BJ (cell line): ENCODE measurements around the gene AK9. TPM values are rescaled to one million over a fixed set of nuclear protein-coding genes. Genes with fewer than 3 reads are reported as not detected.

Experiments used
- CTCF ChIA-PET: fragments of 350-600 bp; formaldehyde crosslinking; extraction: SDS; loops from one replicate; lab custom pipeline; 2021; ENCODE audit warnings: antibody characterized with exemption, inconsistent platforms; lab: Yijun Ruan, JAX
- POLR2A ChIA-PET: fragments of 300-600 bp; sonication (Branson Sonifier 250); formaldehyde crosslinking; extraction: SDS; loops from one replicate; lab custom pipeline; 2021; ENCODE audit warnings: antibody characterized with exemption; lab: Charles Lee
- DNase-seq: peaks from one replicate; pipeline ENCODE4 v3.0.0-alpha.2; 2011; ENCODE audit warnings: low read depth
- H3K27me3 ChIP-seq: 2 replicates; pipeline ENCODE4 v1.6.0; 2011; ENCODE audit warnings: low read length; ENCODE audit not compliant: control insufficient read depth, insufficient read depth
- H3K36me3 ChIP-seq: 2 replicates; pipeline ENCODE4 v1.5.1; 2011; ENCODE audit warnings: low read length; ENCODE audit not compliant: control insufficient read depth, insufficient read depth
- H3K4me3 ChIP-seq: 2 replicates; pipeline ENCODE4 v1.5.1; 2011; ENCODE audit warnings: low read depth, mild to moderate bottlenecking, control low read depth, low read length
- polyA plus RNA-seq: library from polyadenylated mRNA; depleted of rRNA; stranded (reverse); fragments of >200 nt; gene quantifications from 2 replicates; pipeline ENCODE4 v1.2.3, GENCODE V29; 2011
- TF ChIP-seq, protein P1 (sequence below): IDR thresholded peaks from 2 replicates; pipeline ENCODE4 v1.5.1; 2011; ENCODE audit warnings: low read depth, mild to moderate bottlenecking, control low read depth, inconsistent platforms, low read length, moderate library complexity; ENCODE audit not compliant: insufficient read depth

AK9 gene
- polyA plus RNA-seq, 1 experiment = 1.3 TPM

DNA sequence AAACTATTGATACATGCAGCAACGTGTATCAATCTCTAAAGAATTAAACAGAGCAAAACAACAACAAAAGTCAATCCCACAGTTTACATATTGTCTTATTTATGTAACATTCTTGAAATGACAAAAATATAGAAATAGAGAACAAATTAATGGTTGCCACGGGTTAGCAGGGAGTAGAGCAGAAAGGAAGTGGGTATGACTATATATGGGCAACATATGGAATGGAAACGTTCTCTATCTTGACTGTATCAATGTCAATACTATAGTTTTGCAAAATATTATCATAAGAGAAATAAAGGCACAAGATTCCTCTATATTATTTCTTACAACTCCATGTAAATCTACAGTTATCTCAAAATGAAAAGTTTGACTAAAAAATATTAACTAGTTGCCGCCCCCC, 12.8 kb downstream of the AK9 start:
- ChIA-PET CTCF (no interaction called here), POLR2A (no interaction called here)
- H3K4me3 ChIP-seq = no peak overlapping the region
- H3K27me3 ChIP-seq = no peaks in the 10 kb centered on the region
- DNase-seq = no peak
- TF ChIP-seq, protein P1, sequence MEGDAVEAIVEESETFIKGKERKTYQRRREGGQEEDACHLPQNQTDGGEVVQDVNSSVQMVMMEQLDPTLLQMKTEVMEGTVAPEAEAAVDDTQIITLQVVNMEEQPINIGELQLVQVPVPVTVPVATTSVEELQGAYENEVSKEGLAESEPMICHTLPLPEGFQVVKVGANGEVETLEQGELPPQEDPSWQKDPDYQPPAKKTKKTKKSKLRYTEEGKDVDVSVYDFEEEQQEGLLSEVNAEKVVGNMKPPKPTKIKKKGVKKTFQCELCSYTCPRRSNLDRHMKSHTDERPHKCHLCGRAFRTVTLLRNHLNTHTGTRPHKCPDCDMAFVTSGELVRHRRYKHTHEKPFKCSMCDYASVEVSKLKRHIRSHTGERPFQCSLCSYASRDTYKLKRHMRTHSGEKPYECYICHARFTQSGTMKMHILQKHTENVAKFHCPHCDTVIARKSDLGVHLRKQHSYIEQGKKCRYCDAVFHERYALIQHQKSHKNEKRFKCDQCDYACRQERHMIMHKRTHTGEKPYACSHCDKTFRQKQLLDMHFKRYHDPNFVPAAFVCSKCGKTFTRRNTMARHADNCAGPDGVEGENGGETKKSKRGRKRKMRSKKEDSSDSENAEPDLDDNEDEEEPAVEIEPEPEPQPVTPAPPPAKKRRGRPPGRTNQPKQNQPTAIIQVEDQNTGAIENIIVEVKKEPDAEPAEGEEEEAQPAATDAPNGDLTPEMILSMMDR = no peak
- no peaks in the 10 kb centered on the region for H3K36me3 ChIP-seq

DNA sequence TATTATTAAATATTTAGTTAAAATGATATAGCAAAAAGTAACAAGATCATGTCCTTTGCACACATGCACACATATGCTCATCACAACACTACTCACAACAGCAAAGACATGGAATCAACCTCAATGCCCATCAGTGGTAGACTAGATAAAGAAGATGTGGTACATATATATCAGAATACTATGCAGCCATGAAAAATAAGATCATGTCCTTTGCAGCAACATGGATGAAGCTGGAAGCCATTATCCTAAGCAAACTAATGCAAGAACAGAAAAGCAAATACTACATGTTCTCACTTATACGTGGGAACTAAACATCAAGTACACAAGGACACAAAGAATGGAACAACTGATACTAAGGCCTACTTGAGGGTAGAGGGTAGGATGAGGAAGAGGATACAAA, 14.3 kb downstream of the AK9 start:
- DNase-seq = no peak

DNA sequence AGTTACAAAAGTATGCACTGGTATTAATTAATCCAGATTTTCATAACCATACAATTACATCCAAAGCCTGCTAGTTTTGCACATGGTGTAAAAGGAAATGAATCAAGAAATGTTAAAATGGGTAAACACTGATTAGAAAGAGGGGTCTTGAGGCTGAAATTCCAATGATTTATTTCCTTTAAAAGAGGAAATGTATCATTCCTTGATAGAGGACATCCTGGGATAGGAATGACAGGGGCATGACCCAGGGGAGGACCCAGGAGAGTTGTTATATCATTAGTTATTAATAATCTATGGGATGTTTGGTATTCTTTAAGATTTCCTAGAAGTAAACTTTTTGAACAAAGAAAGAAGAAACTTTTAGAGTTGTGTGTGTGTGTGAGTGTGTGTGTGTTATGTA, 18.2 kb downstream of the AK9 start:
- no peak overlapping the region for H3K4me3 ChIP-seq
- H3K27me3 ChIP-seq = no peaks in the 10 kb centered on the region
- no peak for DNase-seq
- POLR2A ChIA-PET = no interaction called here
- CTCF ChIA-PET = interaction anchor here (1.2 kb wide), 1 partner anchor 17 kb away, joined by 3 read pairs; no protein-coding TSS in a partner anchor
- H3K36me3 ChIP-seq = no peaks in the 10 kb centered on the region
- TF ChIP-seq, protein P1 = no peak

More for the DNA sequence above, 14.3 kb downstream of the AK9 start:
- no peaks in the 10 kb centered on the region for H3K36me3 ChIP-seq
- ChIA-PET POLR2A (no interaction called here), CTCF (interaction anchor here (1.0 kb wide), 1 partner anchor 363 kb away, joined by 3 read pairs; no protein-coding TSS in a partner anchor)
- no peak overlapping the region for H3K4me3 ChIP-seq
- no peaks in the 10 kb centered on the region for H3K27me3 ChIP-seq
- TF ChIP-seq, protein P1 = no peak

DNA sequence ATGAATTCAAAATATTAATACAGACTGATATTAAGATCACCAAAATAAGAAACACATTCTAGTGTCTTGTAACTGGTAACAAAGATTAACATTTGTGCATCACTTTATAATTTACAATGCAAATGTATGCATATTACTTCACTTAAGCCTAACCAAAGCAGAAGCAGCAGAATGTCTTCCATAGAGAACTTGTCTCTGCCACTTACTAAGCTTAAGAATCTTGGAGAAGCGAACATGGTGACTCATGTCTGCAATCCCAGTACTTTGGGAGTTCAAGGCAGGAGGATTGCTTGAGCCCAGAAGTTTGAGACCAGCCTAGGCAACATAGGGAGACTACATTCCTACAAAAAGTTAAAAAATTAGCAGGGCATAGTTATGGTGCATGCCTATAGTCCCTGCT, 18.8 kb downstream of the AK9 start:
- ChIA-PET CTCF (interaction anchor here (0.9 to 1.2 kb wide), 2 partner anchors 9 to 17 kb away, joined by 3 read pairs; no protein-coding TSS in a partner anchor), POLR2A (no interaction called here)
- Histone ChIP-seq H3K4me3 (no peak overlapping the region), H3K36me3 (no peaks in the 10 kb centered on the region), H3K27me3 (no peaks in the 10 kb centered on the region)
- TF ChIP-seq, protein P1 = no peak
- DNase-seq = no peak

DNA sequence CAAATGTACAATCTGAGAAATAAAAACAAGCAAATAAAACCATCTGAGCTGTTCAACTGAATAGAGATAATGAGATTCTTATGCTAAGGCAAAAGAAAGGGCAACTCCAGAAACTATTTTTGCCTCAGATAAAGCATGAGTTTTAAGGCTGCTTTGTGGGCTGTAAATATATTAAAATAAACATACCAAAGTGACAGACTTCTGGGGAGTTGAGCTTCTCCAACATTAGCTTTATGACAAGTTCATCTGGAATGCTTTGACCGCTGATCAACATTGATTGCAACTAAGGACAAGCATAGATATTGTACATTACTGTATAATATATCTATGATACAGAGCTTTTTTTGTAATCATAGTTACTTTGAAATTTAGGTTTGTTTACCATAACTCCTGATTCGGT, 19.3 kb downstream of the AK9 start:
- Histone ChIP-seq H3K4me3 (no peak overlapping the region), H3K36me3 (no peaks in the 10 kb centered on the region), H3K27me3 (no peaks in the 10 kb centered on the region)
- DNase-seq = no peak
- ChIA-PET POLR2A (no interaction called here), CTCF (interaction anchor here (0.9 to 1.2 kb wide), 2 partner anchors 8 to 16 kb away, joined by 3 read pairs; no protein-coding TSS in a partner anchor)
- TF ChIP-seq, protein P1 = no peak
